DND-41 (cell line): ENCODE data around the gene MTTP.

Source experiments
- CTCF ChIP-seq: IDR thresholded peaks from 2 replicates; pipeline ENCODE4 v1.5.1; 2012; ENCODE audit warnings: borderline replicate concordance, low read length, moderate library complexity, mild to moderate bottlenecking; ENCODE audit not compliant: poor library complexity, severe bottlenecking; ENCODE audit errors: extremely low read depth
- EZH2 ChIP-seq: IDR thresholded peaks from 3 replicates; pipeline ENCODE4 v1.6.1; 2012; ENCODE audit warnings: borderline replicate concordance, low read depth, mild to moderate bottlenecking, moderate library complexity, low read length, inconsistent platforms; ENCODE audit not compliant: severe bottlenecking

DNA sequence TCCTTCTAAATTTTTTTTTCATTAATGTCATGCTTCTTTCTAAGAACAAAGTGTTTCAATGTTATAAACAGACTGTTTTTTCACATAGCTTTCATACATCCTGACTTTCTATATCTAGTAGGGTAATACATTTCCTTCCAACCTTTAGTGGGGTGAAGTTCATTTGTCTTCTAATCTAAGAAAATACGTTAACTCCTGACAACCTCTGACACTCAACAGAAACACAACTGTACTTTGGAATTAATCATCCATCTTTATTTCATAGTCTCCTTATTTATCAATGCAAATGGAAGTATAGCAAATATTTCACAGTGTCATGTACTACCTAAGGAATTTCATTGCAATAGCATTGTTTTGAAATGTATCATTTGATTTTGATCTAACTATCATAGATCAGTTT is 2.7 kb upstream of the MTTP start:
- TF ChIP-seq CTCF (no peak), EZH2 (no peak)
